HUES6 (cell line): ENCODE measurements around the gene CCDC14.

ENCODE experiments used
- H3K27ac ChIP-seq: 2 replicates; pipeline ENCODE4 v1.7.0; 2013; ENCODE audit warnings: low read depth, mild to moderate bottlenecking, low read length, inconsistent platforms
- H3K27me3 ChIP-seq: 2 replicates; pipeline ENCODE4 v1.6.1; 2013; ENCODE audit warnings: low read length; ENCODE audit not compliant: control insufficient read depth, insufficient read depth
- H3K36me3 ChIP-seq: 2 replicates; pipeline ENCODE4 v1.6.1; 2013; ENCODE audit warnings: low read length; ENCODE audit not compliant: control insufficient read depth, insufficient read depth
- H3K4me1 ChIP-seq: 2 replicates; pipeline ENCODE4 v1.6.1; 2013; ENCODE audit warnings: low read length; ENCODE audit not compliant: control insufficient read depth, insufficient read depth
- H3K4me3 ChIP-seq: 2 replicates; pipeline ENCODE4 v1.5.1; 2013; ENCODE audit warnings: low read depth, low read length
- H3K9ac ChIP-seq: one replicate; pipeline ENCODE4 v1.6.1; 2013; ENCODE audit warnings: mild to moderate bottlenecking, low read length
- H3K9me3 ChIP-seq: 2 replicates; pipeline ENCODE4 v1.6.1; 2013; ENCODE audit warnings: low read depth, low read length; ENCODE audit not compliant: control insufficient read depth, insufficient read depth

The CCDC14 gene

GRCh38 chr3:123877965-123878364, 83.1 kb downstream of the CCDC14 start:
- H3K4me3 ChIP-seq = no peak overlapping the region

GRCh38 chr3:123877466-123877865, 83.6 kb downstream of the CCDC14 start:
- Histone ChIP-seq H3K4me3 (no peak overlapping the region), H3K4me1 (no peaks in the 10 kb centered on the region), H3K36me3 (no peaks in the 10 kb centered on the region), H3K9me3 (no peaks in the 10 kb centered on the region), H3K27ac (no peak overlapping the region), H3K9ac (no peak overlapping the region), H3K27me3 (peaks cover 1% of the 10 kb centered on the region)

More at GRCh38 chr3:123877965-123878364, 83.1 kb downstream of the CCDC14 start:
- Histone ChIP-seq H3K27me3 (peaks cover 6% of the 10 kb centered on the region), H3K9ac (no peak overlapping the region), H3K4me1 (no peaks in the 10 kb centered on the region), H3K9me3 (no peaks in the 10 kb centered on the region), H3K27ac (no peak overlapping the region), H3K36me3 (no peaks in the 10 kb centered on the region)

DNA sequence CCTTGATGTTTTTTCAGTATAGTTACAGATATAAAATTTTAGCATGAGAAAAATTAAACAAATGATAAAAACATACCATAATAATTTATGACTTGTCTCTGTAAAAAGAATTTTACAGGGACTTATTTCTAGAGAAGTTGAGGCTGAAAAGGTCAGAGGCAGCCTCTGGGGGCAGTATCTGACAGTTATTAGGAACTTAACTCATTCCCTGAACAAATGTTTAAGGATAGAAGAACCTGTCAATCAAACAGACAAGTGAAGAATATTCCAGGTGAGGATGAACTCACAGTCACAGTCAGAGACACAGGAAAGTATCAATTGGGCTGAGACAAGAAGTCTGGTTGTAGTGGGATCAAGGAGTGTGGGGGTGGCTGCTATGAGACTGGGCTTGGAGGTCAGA, 84.2 kb downstream of the CCDC14 start:
- Histone ChIP-seq H3K4me1 (no peaks in the 10 kb centered on the region), H3K27ac (no peak overlapping the region), H3K4me3 (no peak overlapping the region), H3K9me3 (no peaks in the 10 kb centered on the region), H3K9ac (no peak overlapping the region), H3K36me3 (no peaks in the 10 kb centered on the region), H3K27me3 (no peaks in the 10 kb centered on the region)

- Histone ChIP-seq H3K9me3 (peaks cover 7% of the 10 kb centered on the region; the same call in 1 of the 2 replicates), H3K4me3 (no peak overlapping the region), H3K4me1 (no peaks in the 10 kb centered on the region), H3K9ac (no peak overlapping the region), H3K36me3 (no peaks in the 10 kb centered on the region), H3K27me3 (no peaks in the 10 kb centered on the region), H3K27ac (no peak overlapping the region)
Observed at GRCh38 chr3:123872621-123873020, 88.4 kb downstream of the CCDC14 start.

DNA sequence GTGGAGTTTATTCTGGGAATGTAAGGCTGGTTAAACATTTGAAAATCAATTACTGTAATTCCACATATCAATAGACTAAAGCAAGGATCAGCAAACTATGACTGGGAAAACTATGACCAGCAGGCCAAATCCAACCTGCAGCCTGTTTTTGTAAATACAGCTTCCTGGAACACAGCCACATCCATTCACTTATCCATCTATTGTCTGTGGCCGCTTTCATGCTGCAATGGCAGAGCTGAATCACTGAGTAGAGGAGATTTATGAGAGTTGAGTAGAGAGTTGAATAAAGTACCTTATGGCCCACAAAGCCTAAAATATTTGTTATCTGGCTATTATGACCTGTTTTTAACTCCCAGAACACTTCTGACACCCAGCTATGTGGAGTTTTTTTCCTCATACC, 89.1 kb downstream of the CCDC14 start:
- Histone ChIP-seq H3K27me3 (no peaks in the 10 kb centered on the region), H3K4me3 (peak overlapping the region; percentile 37; the same call in 1 of the 2 replicates), H3K9me3 (peaks cover 7% of the 10 kb centered on the region; the same call in 1 of the 2 replicates), H3K9ac (no peak overlapping the region), H3K4me1 (no peaks in the 10 kb centered on the region), H3K27ac (no peak overlapping the region), H3K36me3 (no peaks in the 10 kb centered on the region)

DNA sequence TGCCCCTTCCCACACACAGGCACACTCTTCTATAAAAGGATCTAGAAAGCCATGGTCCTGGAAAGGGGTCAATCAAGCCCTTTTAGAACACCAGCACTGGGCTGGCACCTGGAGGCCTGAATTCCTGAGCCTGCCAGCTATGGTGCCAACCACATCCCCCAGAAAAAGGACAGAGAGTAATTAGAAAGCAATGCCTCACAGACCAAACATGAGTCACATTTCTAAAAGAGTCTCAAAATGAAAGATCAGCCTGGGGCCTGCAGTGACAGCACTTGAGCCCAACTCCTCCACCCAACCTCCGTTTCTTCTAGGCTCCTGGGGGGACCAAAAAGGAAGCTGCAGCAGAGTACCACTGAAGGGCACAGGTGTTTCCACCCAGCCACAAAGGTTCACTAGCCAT, 91.0 kb downstream of the CCDC14 start:
- Histone ChIP-seq H3K4me3 (no peak overlapping the region), H3K9ac (no peak overlapping the region), H3K4me1 (no peaks in the 10 kb centered on the region), H3K9me3 (peaks cover 7% of the 10 kb centered on the region; the same call in 1 of the 2 replicates), H3K27ac (no peak overlapping the region), H3K27me3 (no peaks in the 10 kb centered on the region), H3K36me3 (no peaks in the 10 kb centered on the region)

GRCh38 chr3:123869165-123869564, 91.9 kb downstream of the CCDC14 start:
- H3K27ac ChIP-seq = no peak overlapping the region
- H3K4me1 ChIP-seq = no peaks in the 10 kb centered on the region
- no peaks in the 10 kb centered on the region for H3K27me3 ChIP-seq
- peaks cover 7% of the 10 kb centered on the region; the same call in 1 of the 2 replicates for H3K9me3 ChIP-seq
- H3K9ac ChIP-seq = no peak overlapping the region
- no peaks in the 10 kb centered on the region for H3K36me3 ChIP-seq
- no peak overlapping the region for H3K4me3 ChIP-seq

- no peaks in the 10 kb centered on the region for H3K9me3 ChIP-seq
- no peaks in the 10 kb centered on the region for H3K36me3 ChIP-seq
- no peaks in the 10 kb centered on the region for H3K27me3 ChIP-seq
- 0 out of 2 replicates have a peak, but pooled peaks cover 5% of the 10 kb centered on the region for H3K4me1 ChIP-seq
- H3K27ac ChIP-seq = no peak overlapping the region
- H3K9ac ChIP-seq = no peak overlapping the region
- no peak overlapping the region for H3K4me3 ChIP-seq
Observed at GRCh38 chr3:123864706-123865105, 96.3 kb downstream of the CCDC14 start.
